Ovary (tissue), 9 donors: ENCODE measurements around the gene EEF1G. TPM values are rescaled to one million over a fixed set of nuclear protein-coding genes. Genes with fewer than 3 reads are reported as not detected.
A peak's percentile ranks its signal among the peaks of the same experiment; 100 is the strongest.
"Not testable (repeated sequence)": the region's sequence is repeated elsewhere in the genome, so short reads cannot be mapped to it uniquely, and the experiment has no call there.

Source experiments
- DNase-seq, 5 donors: peaks; one replicate each; pipeline ENCODE4 v3.0.0-alpha.2; 2019 to 2020
- H3K27ac ChIP-seq, 2 donors: fragments of 200-600 bp; one replicate each; pipeline versions ENCODE4 v1.5.1 to v1.8.0; 2019 to 2022
- H3K27me3 ChIP-seq: fragments of 200-600 bp; one replicate; pipeline ENCODE4 v1.8.0; 2022
- H3K36me3 ChIP-seq: fragments of 200-600 bp; sonication (generic); one replicate; pipeline ENCODE4 v1.5.1; 2019
- H3K4me1 ChIP-seq: one replicate; pipeline ENCODE4 v1.8.1; 2013; ENCODE audit warnings: mild to moderate bottlenecking, moderate library complexity; ENCODE audit not compliant: insufficient read depth
- H3K4me3 ChIP-seq: fragments of 200-600 bp; sonication (generic); one replicate; pipeline ENCODE4 v1.5.1; 2017
- H3K9me3 ChIP-seq, 2 donors: fragments of 200-600 bp in 1 of 2; sonication (generic) in 1 of 2; one replicate each; pipeline versions ENCODE4 v1.5.1 to v1.8.1; 2013 to 2019; ENCODE audit warnings: mild to moderate bottlenecking in 1 of 2, moderate library complexity in 1 of 2
- CTCF ChIP-seq, 3 donors: fragments of 450-650 bp in 2 of 3; fragments of 200-600 bp in 1 of 3; IDR thresholded peaks; one replicate each; pipeline versions ENCODE4 v1.5.1 to v1.8.0; 2016 to 2022; ENCODE audit warnings: antibody characterized with exemption in 3 of 3, mild to moderate bottlenecking in 1 of 3
- EP300 ChIP-seq: sonication (generic); formaldehyde crosslinking; IDR thresholded peaks from one replicate; pipeline ENCODE4 v1.6.1; 2017; ENCODE audit warnings: antibody characterized with exemption
- POLR2A ChIP-seq: fragments of 450-650 bp; IDR thresholded peaks from one replicate; pipeline ENCODE4 v1.6.1; 2017; ENCODE audit warnings: antibody characterized with exemption, mild to moderate bottlenecking, moderate library complexity
- WGBS, 3 donors: extraction: QIAGEN DNeasy Blood & Tissue Kit in 1 of 3; methylation state at CpG; one replicate each; pipeline versions ENCODE4 v1.1.5 to v1.1.7; 2013 to 2017; 5-methylcytosine and 5-hydroxymethylcytosine counted together
- intact Hi-C, 4 donors: fragments of 100-400 bp; cut with DNase I; formaldehyde crosslinking; loops; one replicate each; pipeline versions ENCODE4 v1.11.0 to v1.15.1; 2022 to 2023
- polyA plus RNA-seq, 2 donors: library from polyadenylated mRNA; stranded (reverse); fragments of 200-250 nt in 1 of 2; fragments of 350-450 nt in 1 of 2; fragmentation: Illumina TruSeq in 1 of 2; extraction: RNeasy Lipid Tissue Mini Kit (QIAGEN cat#74804) in 1 of 2; gene quantifications; one replicate each; pipeline ENCODE4 v1.2.3, GENCODE V29; 2013 to 2014
- total RNA-seq, 7 donors: library from RNA; depleted of rRNA in 2 of 7; stranded (reverse); fragments of >200 nt in 2 of 7; fragmentation: NEBNext Ultra II Directional in 3 of 7; extraction: Animal tissue kit (Norgen Biotek cat#: 25700) in 3 of 7; gene quantifications; one replicate each; pipeline versions ENCODE4 v1.1.0 to v1.2.4, GENCODE V29; 2016 to 2023
- donor health status: DM: no; HTN: no; CAD: no; lungs with moderate emphysema.
- donor health status: DM: no; HTN: no; CAD: no.
- donor health status: Bipolar disorder and iron deficiency.
- donor health status: DM: yes; HTN: yes; CAD: no.
- donor health status: DM: no; HTN: no; CAD: no.
- donor health status: DM: yes; HTN: yes; CAD: no.

EEF1G gene
- total and polyA plus RNA-seq, 9 donors, result 2,147 to 3,023 (median 2,476) TPM

DNA sequence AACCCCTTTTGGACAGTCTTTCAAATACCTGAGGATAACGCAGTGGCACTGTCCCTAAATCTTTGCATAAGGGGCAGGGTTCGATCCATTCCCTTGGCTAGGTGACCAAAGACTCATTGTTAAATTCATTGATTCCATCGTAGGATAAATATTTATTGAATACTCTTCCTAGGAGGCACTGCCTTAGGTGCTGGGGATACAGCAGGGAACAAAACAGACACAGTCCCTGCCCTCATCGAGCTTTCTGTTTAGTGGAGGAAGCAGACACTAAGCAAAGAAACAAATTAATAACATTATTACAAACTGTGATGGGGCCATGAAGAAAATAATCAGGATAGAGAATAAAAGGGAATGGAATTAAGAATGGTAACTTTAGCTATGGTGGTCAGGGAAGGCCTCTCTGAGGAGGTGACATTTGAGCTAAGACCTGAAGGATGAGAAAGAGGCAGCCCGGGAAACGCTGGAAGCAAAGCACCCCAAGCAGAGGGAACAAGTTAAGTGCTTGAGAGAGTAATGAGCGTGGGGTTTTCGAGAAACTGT lies 47.4 kb upstream of the EEF1G start:
- intact Hi-C loops, result no loop called here
- no peaks in the 10 kb centered on the region for H3K9me3 ChIP-seq

GRCh38 chr11:62616957-62617356 lies 43.3 kb upstream of the EEF1G start:
- H3K4me3 ChIP-seq, H3K27ac ChIP-seq, H3K4me1 ChIP-seq, H3K27me3 ChIP-seq, H3K36me3 ChIP-seq, H3K9me3 ChIP-seq, intact Hi-C loops, DNase-seq: not testable (repeated sequence)
- 87 to 97% (median 90%) methylated on average over 14 of the region's 14 CpGs for WGBS, 3 donors

More for the DNA sequence above, 47.4 kb upstream of the EEF1G start:
- TF ChIP-seq POLR2A (no peak), EP300 (no peak), CTCF (IDR thresholded peaks at IDR 0.05) (no peak)
- Histone ChIP-seq H3K27ac (peak overlapping the region in 1 of 2 donors; percentile 69), H3K36me3 (no peaks in the 10 kb centered on the region), H3K27me3 (no peaks in the 10 kb centered on the region), H3K4me3 (peak overlapping the region; percentile 76), H3K4me1 (peaks cover 1% of the 10 kb centered on the region)
- no peak for DNase-seq
- 21 to 27% (median 24%) methylated on average over 8 of the region's 8 CpGs for WGBS, 3 donors

DNA sequence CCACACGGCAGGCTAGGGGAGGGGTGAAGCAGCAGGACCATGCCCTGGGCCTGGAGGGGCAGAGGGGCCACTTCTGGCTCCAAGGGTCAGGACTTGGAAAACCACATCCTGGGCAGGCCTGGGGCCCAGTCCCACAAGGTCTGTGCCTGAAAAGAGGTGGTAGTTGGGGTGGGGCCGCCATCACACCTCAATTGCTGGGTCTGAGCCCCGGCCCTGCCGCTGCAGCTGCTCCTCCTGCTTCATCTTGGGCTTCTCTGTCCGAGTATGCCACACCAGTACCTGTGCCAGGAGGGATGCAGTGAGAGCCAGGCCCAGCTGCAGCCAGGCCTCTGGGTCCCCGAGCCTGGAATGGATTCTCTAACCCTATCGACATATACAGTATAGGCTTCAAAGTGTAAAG lies 41.8 kb upstream of the EEF1G start:
- no peak for DNase-seq
- Histone ChIP-seq H3K9me3 (no peaks in the 10 kb centered on the region), H3K4me3 (no peak overlapping the region), H3K36me3 (no peaks in the 10 kb centered on the region), H3K4me1 (peaks cover 12% of the 10 kb centered on the region), H3K27ac (no peak overlapping the region), H3K27me3 (no peaks in the 10 kb centered on the region)
- intact Hi-C loops, result no loop called here
- TF ChIP-seq POLR2A (no peak), CTCF (IDR thresholded peaks at IDR 0.05) (no peak), EP300 (no peak)
- WGBS, 3 donors, result 80 to 87% (median 82%) methylated on average over 7 of the region's 7 CpGs

GRCh38 chr11:62614275-62614674 lies 40.6 kb upstream of the EEF1G start:
- intact Hi-C loops, result no loop called here
- H3K4me1 ChIP-seq, result peaks cover 11% of the 10 kb centered on the region
- DNase-seq, result no peak

GRCh38 chr11:62613291-62613778 lies 39.6 kb upstream of the EEF1G start:
- WGBS, 3 donors, result 44 to 48% (median 45%) methylated on average over 7 to 15 of the region's 15 CpGs
- DNase-seq, result peak in 1 of 5 donors; percentile 55
- peak overlapping the region; percentile 70 for H3K4me3 ChIP-seq
- no peaks in the 10 kb centered on the region for H3K36me3 ChIP-seq
- TF ChIP-seq POLR2A (no peak), CTCF (IDR thresholded peaks at IDR 0.05) (no peak), EP300 (no peak)
- peaks cover 11% of the 10 kb centered on the region for H3K4me1 ChIP-seq
- peak overlapping the region; percentile 91 to 98 for H3K27ac ChIP-seq
- H3K9me3 ChIP-seq, result no peaks in the 10 kb centered on the region
- H3K27me3 ChIP-seq, result no peaks in the 10 kb centered on the region
- intact Hi-C loops, result no loop called here

More at GRCh38 chr11:62614275-62614674, 40.6 kb upstream of the EEF1G start:
- 64 to 76% (median 67%) methylated on average over 8 of the region's 8 CpGs for WGBS, 3 donors
- Histone ChIP-seq H3K27ac (peak overlapping the region in 1 of 2 donors; percentile 98), H3K4me3 (no peak overlapping the region), H3K36me3 (no peaks in the 10 kb centered on the region), H3K27me3 (no peaks in the 10 kb centered on the region), H3K9me3 (no peaks in the 10 kb centered on the region)
- TF ChIP-seq POLR2A, result no peak
